Stimulated activated CD4-positive, alpha-beta T cell treated with anti-CD3 and anti-CD28 coated beads, Interleukin-1b, Interleukin-23, amount 100 ng/mL, for 4 hours (primary cell): Measurements from ENCODE around the gene RIC3.

Experiments
- DNase-seq, 2 donors: peaks; one replicate each; pipeline ENCODE4 v3.0.0-alpha.2; 2020; ENCODE audit warnings: low read depth in 2 of 2

RIC3 gene

GRCh38 chr11:8087185-8087584 lies 81.6 kb downstream of the RIC3 start:
- no peak for DNase-seq

- DNase-seq, result no peak
Measured at GRCh38 chr11:8086571-8086970, 82.3 kb downstream of the RIC3 start.

GRCh38 chr11:8086001-8086479 lies 82.8 kb downstream of the RIC3 start:
- DNase-seq, result no peak

GRCh38 chr11:8085011-8085645 lies 83.7 kb downstream of the RIC3 start:
- no peak for DNase-seq

- DNase-seq, result no peak
Measured at GRCh38 chr11:8084352-8084751, 84.5 kb downstream of the RIC3 start.

- DNase-seq, result no peak
Measured at GRCh38 chr11:8083871-8084281, 84.9 kb downstream of the RIC3 start.

GRCh38 chr11:8083088-8083395 lies 85.8 kb downstream of the RIC3 start:
- no peak for DNase-seq

GRCh38 chr11:8082391-8083087 lies 86.3 kb downstream of the RIC3 start:
- DNase-seq, result no peak

- DNase-seq, result no peak
Measured at GRCh38 chr11:8081591-8082250, 87.1 kb downstream of the RIC3 start.

GRCh38 chr11:8080674-8081590 lies 87.9 kb downstream of the RIC3 start, which contains the start of gene TUB:
Gene TUB (plus strand): TSS chr11:8081211. CDS start chr11:8081511, 300 bp downstream.
- peak in 1 of 2 donors; percentile 10 for DNase-seq

- DNase-seq, result no peak
Measured at GRCh38 chr11:8080069-8080670, 88.7 kb downstream of the RIC3 start.

- DNase-seq, result no peak
Measured at GRCh38 chr11:8079111-8079675, 89.6 kb downstream of the RIC3 start.

- DNase-seq, result no peak
Measured at GRCh38 chr11:8075119-8075726, 93.6 kb downstream of the RIC3 start.

GRCh38 chr11:8071616-8072581 lies 96.9 kb downstream of the RIC3 start:
- no peak for DNase-seq

- DNase-seq, result no peak
Measured at GRCh38 chr11:8070417-8071115, 98.3 kb downstream of the RIC3 start.

GRCh38 chr11:8069771-8070170 lies 99.1 kb downstream of the RIC3 start:
- DNase-seq, result no peak

- DNase-seq, result no peak
Measured at GRCh38 chr11:8068605-8069221, 100.1 kb downstream of the RIC3 start.

GRCh38 chr11:8067929-8068575 lies 100.8 kb downstream of the RIC3 start:
- no peak for DNase-seq
